ENCODE results near the gene TRMT112.

TRMT112 gene

GRCh38 chr11:64316672-64317324 lies 561 bp downstream of the TRMT112 start:
- 0 out of 2 replicates have a peak, but pooled peaks have one; percentile 19 for TF ChIP-seq RAD21 (IDR thresholded peaks at IDR 0.05; ENCODE audit: low read depth)
- no peak for TF ChIP-seq USF1 (IDR thresholded peaks at IDR 0.05)

GRCh38 chr11:64314805-64315561 lies 2.4 kb downstream of the TRMT112 start:
- TF ChIP-seq CREB1 (IDR thresholded peaks at IDR 0.05; ENCODE audit: low read depth) (no peak), EP300 (IDR thresholded peaks at IDR 0.05; ENCODE audit: borderline replicate concordance) (no peak), FOXM1 (IDR thresholded peaks at IDR 0.05; ENCODE audit: borderline replicate concordance, low read depth) (no peak), CEBPB (IDR thresholded peaks at IDR 0.05) (no peak), YY1 (IDR thresholded peaks at IDR 0.05; ENCODE audit: low read depth) (no peak), USF1 (IDR thresholded peaks at IDR 0.05) (no peak), RAD21 (IDR thresholded peaks at IDR 0.05; ENCODE audit: low read depth) (no peak), TAF1 (IDR thresholded peaks at IDR 0.05; ENCODE audit: low read depth) (no peak), EGR1 (IDR thresholded peaks at IDR 0.05) (no peak), TEAD4 (IDR thresholded peaks at IDR 0.05) (no peak), ZBTB7A (IDR thresholded peaks at IDR 0.05; ENCODE audit: low read depth) (no peak), NFIC (IDR thresholded peaks at IDR 0.05) (no peak), MAX (IDR thresholded peaks at IDR 0.05) (no peak), REST (IDR thresholded peaks at IDR 0.05; ENCODE audit: low read depth) (no peak), TCF12 (IDR thresholded peaks at IDR 0.05; ENCODE audit: low read depth) (no peak)

GRCh38 chr11:64314146-64314804 lies 3.1 kb downstream of the TRMT112 start:
- TF ChIP-seq FOXM1 (IDR thresholded peaks at IDR 0.05; ENCODE audit: borderline replicate concordance, low read depth) (no peak), RAD21 (IDR thresholded peaks at IDR 0.05; ENCODE audit: low read depth) (no peak), TCF12 (IDR thresholded peaks at IDR 0.05; ENCODE audit: low read depth) (no peak), EGR1 (IDR thresholded peaks at IDR 0.05) (no peak)

GRCh38 chr11:64313491-64314145 lies 3.7 kb downstream of the TRMT112 start:
- TF ChIP-seq MAX (IDR thresholded peaks at IDR 0.05) (no peak), CEBPB (IDR thresholded peaks at IDR 0.05) (no peak), REST (IDR thresholded peaks at IDR 0.05; ENCODE audit: low read depth) (no peak), ZBTB7A (IDR thresholded peaks at IDR 0.05; ENCODE audit: low read depth) (no peak), USF1 (IDR thresholded peaks at IDR 0.05) (no peak), NFIC (IDR thresholded peaks at IDR 0.05) (no peak), CREB1 (IDR thresholded peaks at IDR 0.05; ENCODE audit: low read depth) (no peak)

- no peak for TF ChIP-seq TCF12 (IDR thresholded peaks at IDR 0.05; ENCODE audit: low read depth)
- no peak for TF ChIP-seq FOXM1 (IDR thresholded peaks at IDR 0.05; ENCODE audit: borderline replicate concordance, low read depth)
- TF ChIP-seq TAF1 (IDR thresholded peaks at IDR 0.05; ENCODE audit: low read depth) = no peak
- TF ChIP-seq RAD21 (IDR thresholded peaks at IDR 0.05; ENCODE audit: low read depth) = no peak
- no peak for TF ChIP-seq EGR1 (IDR thresholded peaks at IDR 0.05)
- no peak for TF ChIP-seq REST (IDR thresholded peaks at IDR 0.05; ENCODE audit: low read depth)
- TF ChIP-seq TEAD4 (IDR thresholded peaks at IDR 0.05) = no peak
- no peak for TF ChIP-seq USF1 (IDR thresholded peaks at IDR 0.05)
- no peak for TF ChIP-seq CREB1 (IDR thresholded peaks at IDR 0.05; ENCODE audit: low read depth)
- no peak for TF ChIP-seq NFIC (IDR thresholded peaks at IDR 0.05)
- no peak for TF ChIP-seq MAX (IDR thresholded peaks at IDR 0.05)
- TF ChIP-seq YY1 (IDR thresholded peaks at IDR 0.05; ENCODE audit: low read depth) = no peak
Measured at GRCh38 chr11:64312947-64313346, 4.4 kb downstream of the TRMT112 start.

All from Ishikawa (cell line).